ENCODE measurements around the gene GNPDA1.

- no peak for TF ChIP-seq CTCF (IDR thresholded peaks at IDR 0.05)
- no peak for TF ChIP-seq POLR2A (IDR thresholded peaks at IDR 0.05)
These were observed 3.1 kb upstream of the GNPDA1 start for GRCh38 chr5:142015781-142016533.

Measured in body of pancreas (tissue), 4 donors.